HG03378 (cell line): ENCODE data around the gene SASH1.
A peak's percentile ranks its signal among the peaks of the same experiment; 100 is the strongest.

Source experiments
- ATAC-seq: cut with Tn5 transposase; IDR thresholded peaks from one replicate; pipeline ENCODE4 v1.9.1; 2021; ENCODE audit warnings: mild to moderate bottlenecking, moderate library complexity; ENCODE audit not compliant: unreplicated experiment

The SASH1 gene

DNA sequence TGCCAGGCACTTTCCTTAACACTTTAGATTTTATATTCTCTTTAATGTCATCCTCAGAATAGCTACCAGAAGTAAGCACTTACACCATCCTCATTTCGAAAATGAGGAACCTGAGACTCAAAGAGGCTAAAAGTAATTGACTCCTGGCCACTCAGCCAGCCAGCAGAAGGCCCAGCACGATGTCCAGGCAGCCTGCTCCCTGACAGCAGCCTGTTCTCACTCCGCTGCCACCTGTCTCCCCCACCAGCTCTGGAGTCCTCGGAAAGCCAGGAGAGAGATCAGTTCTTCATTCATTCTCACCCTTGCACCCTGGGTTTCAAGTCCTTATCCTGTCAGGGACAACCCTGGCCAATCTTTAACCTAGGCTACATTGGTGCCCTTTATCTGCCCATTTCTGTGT is 174.0 kb downstream of the SASH1 start:
- no peak for ATAC-seq

DNA sequence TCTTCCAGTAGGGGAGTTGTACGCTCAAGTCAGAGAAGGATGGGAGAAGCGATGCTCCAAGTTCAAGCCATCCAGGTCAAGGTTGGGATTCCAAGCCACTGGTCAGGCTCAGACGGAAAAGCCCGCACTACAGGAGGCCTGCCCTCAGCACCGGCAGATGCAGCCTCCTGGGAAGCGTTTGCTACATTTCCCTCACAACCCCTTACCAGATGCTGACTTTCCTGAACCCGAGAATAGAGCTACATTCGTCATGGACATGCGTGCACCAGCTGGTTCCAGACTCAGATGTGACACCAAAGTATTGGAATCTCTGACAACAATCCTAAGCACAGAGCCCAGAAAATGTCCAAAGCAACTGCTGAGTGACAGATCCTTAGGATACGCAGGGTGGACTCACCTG is 174.8 kb downstream of the SASH1 start:
- ATAC-seq = no peak

DNA sequence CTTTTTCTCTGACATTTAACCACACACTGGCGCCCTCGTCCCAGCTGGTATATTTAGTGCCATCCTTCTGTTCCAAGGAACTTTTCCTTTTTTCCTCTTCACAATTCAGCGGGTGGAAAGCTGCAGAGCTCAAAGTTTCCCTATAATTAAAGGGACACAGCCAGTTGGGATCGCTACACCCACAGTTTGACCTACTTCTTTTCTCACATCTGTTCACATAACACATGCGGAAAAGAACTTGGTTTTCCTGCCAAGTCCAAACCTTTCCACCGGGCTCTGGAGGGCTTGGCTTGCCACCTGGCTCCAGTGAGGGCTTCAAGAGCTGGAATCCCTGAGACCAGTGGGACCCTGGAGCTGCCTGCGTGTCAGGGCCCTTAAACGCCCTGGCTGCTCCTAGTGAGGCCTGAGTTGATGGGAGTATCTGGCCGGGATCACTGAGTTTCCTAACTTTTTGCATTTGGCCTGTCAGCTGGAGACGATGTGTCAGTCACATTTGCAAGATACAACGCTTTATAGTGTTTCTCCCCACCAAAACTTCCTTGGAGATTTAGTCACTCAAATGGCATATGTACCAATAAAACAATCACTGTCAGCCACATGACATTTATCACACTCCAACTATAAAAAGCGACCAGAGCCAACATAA is 176.0 kb downstream of the SASH1 start:
- no peak for ATAC-seq

GRCh38 chr6:148520109-148520841 is 177.6 kb downstream of the SASH1 start:
- ATAC-seq = peak; percentile 94

DNA sequence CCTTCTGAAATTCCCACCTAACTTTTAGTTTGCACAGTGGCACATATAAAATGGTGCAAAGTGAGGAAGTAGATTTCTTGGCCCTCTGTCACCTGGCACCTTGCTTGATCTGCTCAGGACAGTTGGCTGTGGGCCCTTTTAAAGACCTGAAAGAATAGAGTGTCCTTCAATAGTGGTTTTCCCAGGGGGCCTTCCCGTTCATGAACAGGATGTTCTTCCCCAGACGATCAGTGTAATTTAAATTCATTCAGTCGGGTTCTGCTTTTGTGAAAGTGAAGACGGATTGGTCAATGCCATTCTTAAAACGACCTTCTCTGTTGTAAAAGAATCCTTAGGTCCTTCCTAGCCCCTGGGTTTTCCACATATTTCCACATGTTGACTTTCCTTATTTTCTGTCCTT is 178.5 kb downstream of the SASH1 start:
- no peak for ATAC-seq

- ATAC-seq = no peak
Observed at GRCh38 chr6:148521586-148521985, 178.9 kb downstream of the SASH1 start.

- no peak for ATAC-seq
Observed at GRCh38 chr6:148523048-148523447, 180.4 kb downstream of the SASH1 start.

- ATAC-seq = no peak
Observed at GRCh38 chr6:148523551-148523950, 180.9 kb downstream of the SASH1 start.

- no peak for ATAC-seq
Observed at GRCh38 chr6:148524471-148524882, 181.8 kb downstream of the SASH1 start.

DNA sequence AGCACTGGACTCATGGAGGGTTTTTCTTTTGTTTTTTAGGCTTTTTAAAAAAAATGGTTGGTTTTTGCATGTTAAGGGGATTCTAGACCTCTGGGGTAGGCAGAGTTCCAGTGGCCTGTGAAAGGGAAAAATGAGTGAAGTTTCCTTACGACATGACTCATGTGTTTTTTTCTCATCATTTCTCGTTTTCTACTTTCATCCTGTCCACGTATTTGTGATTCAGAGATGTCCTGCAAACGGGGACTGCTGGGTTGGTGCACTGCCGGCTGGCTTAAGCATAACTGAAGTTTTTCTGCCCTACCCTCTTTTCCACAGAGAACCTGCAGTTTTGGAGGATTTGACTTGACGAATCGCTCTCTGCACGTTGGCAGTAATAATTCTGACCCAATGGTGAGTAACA is 182.3 kb downstream of the SASH1 start:
- ATAC-seq = no peak

DNA sequence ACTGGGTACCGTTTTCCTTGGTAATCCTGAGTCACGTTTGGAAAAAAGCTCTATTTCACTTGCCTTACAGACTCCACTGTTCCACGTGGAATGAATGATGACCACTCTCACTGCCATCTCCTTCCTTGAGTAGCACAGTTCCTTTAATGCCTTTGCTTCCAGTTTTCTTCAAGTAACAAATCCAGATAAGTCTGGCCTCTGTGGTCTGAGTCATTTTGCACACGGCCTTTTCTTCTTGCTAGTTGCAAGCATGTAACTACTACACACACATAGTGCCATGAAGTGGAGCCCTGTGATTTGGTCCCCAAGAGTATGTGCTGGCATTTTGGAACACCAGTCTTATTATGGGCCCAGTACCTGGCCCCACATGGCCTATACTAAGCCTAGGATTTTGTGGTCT is 182.8 kb downstream of the SASH1 start:
- ATAC-seq = no peak

GRCh38 chr6:148526145-148526544 is 183.5 kb downstream of the SASH1 start:
- no peak for ATAC-seq

DNA sequence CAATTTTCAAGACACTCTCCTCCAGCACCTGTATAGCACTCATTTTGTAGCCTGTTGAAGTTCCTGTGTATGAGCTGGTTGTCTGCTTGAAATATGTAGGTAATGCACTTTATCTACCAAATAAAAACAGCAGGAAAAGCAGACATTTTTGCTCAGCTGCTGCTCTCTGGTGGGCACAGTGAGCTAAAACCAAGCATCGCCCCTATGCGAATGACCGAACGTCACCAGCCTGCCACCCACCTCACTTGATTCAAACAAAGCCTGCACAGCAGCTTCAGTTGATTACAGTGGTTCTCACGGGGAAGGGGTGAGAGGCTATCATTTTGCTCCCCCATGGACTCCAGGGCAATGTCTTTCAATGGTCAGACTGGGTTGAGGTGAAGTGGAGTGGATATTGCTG is 185.7 kb downstream of the SASH1 start:
- no peak for ATAC-seq

GRCh38 chr6:148529010-148529409 is 186.4 kb downstream of the SASH1 start:
- no peak for ATAC-seq

- peak; percentile 80 for ATAC-seq
Observed at GRCh38 chr6:148530394-148530953, 187.8 kb downstream of the SASH1 start.

DNA sequence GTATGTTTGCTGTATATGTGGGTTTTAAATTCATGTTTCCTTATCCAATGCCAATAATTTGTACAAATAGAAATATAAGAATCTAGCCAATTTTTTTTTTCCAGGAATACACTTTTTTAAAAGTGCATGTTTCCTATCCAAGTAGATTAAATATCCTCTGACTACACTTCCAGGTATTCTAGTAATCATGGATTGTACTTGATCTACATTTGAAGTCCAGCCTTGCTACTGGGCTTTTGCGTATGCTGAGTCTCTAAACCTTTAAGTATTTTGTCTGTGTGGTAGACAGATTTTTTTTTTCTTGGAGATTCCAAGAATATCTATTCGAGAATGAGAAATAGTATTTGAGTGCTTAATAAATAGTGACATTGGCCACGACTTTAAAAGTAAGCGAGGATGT is 188.3 kb downstream of the SASH1 start:
- no peak for ATAC-seq

GRCh38 chr6:148532698-148533097 is 190.1 kb downstream of the SASH1 start:
- ATAC-seq = no peak

- ATAC-seq = no peak
Observed at GRCh38 chr6:148533309-148534107, 190.9 kb downstream of the SASH1 start.

DNA sequence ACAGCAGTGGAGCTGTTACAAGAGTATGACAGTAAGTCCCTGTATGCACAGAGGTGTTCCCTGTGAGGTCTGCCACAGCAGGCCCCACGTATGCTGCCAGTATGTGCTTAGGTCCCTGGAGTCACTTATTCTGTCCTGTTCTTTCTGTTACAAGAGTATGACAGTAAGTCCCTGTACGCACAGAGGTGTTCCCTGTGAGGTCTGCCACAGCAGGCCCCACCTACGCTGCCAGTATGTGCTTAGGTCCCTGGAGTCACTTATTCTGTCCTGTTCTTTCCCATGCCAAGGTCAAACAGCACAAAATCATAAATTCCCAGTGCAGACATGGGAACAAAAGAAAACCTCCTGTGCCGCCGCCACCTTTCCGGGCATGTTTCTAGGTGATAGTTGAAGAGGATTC is 192.2 kb downstream of the SASH1 start:
- ATAC-seq = no peak

DNA sequence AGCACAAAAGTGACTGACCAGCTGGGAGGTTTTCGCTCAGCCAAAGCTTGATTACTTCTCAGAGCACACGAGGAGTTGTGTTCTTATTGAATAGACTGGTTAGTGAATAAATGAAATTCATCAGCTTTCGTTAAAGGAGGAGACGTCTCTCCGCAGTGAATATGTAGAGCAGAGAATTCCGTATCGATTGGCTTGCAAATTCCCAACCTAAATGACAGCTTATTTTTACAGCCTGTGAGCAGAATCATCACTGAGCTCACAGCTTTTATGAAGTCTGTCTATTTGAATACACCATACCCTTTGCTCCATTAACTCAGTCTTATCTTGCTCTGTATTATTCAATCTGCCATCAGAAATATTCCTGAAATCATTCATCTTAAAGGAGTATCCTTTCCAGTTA is 192.7 kb downstream of the SASH1 start:
- ATAC-seq = no peak

GRCh38 chr6:148535976-148536375 is 193.3 kb downstream of the SASH1 start:
- ATAC-seq = no peak
